ENCODE measurements around the gene PDE4D.

The PDE4D gene

GRCh38 chr5:59236986-59237385 is 656.5 kb downstream of the PDE4D start:
- DNase-seq: no peak

- no peak for DNase-seq
These were observed 657.1 kb downstream of the PDE4D start for GRCh38 chr5:59236448-59236847.

- DNase-seq: no peak
These were observed 659.3 kb downstream of the PDE4D start for GRCh38 chr5:59234236-59234635.

GRCh38 chr5:59231221-59231931 is 662.1 kb downstream of the PDE4D start:
- no peak for DNase-seq

- peak; percentile 61 for DNase-seq
These were observed 670.6 kb downstream of the PDE4D start for GRCh38 chr5:59222687-59223511.

GRCh38 chr5:59221769-59222168 is 671.8 kb downstream of the PDE4D start:
- DNase-seq: no peak

GRCh38 chr5:59218424-59219045 is 675.0 kb downstream of the PDE4D start:
- peak; percentile 6 for DNase-seq

GRCh38 chr5:59216841-59217240 is 676.7 kb downstream of the PDE4D start:
- no peak for DNase-seq

GRCh38 chr5:59212596-59212995 is 680.9 kb downstream of the PDE4D start:
- DNase-seq: no peak

- peak; percentile 67 for DNase-seq
These were observed 683.7 kb downstream of the PDE4D start for GRCh38 chr5:59209758-59210359.

GRCh38 chr5:59208474-59208873 is 685.1 kb downstream of the PDE4D start:
- no peak for DNase-seq

- no peak for DNase-seq
These were observed 686.1 kb downstream of the PDE4D start for GRCh38 chr5:59207401-59207800.

GRCh38 chr5:59206132-59206581 is 687.4 kb downstream of the PDE4D start:
- no peak for DNase-seq

- DNase-seq: no peak
These were observed 689.2 kb downstream of the PDE4D start for GRCh38 chr5:59204114-59204897.

GRCh38 chr5:59199868-59200267 is 693.7 kb downstream of the PDE4D start:
- DNase-seq: no peak

GRCh38 chr5:59198832-59199231 is 694.7 kb downstream of the PDE4D start:
- no peak for DNase-seq

GRCh38 chr5:59198365-59198764 is 695.2 kb downstream of the PDE4D start:
- DNase-seq: no peak

GRCh38 chr5:59197911-59198310 is 695.6 kb downstream of the PDE4D start:
- DNase-seq: no peak

- DNase-seq: no peak
These were observed 699.8 kb downstream of the PDE4D start for GRCh38 chr5:59193616-59194319.

GRCh38 chr5:59190746-59191145 is 702.8 kb downstream of the PDE4D start:
- no peak for DNase-seq

- DNase-seq: no peak
These were observed 703.9 kb downstream of the PDE4D start for GRCh38 chr5:59189472-59190244.

Measured in NCI-H2171 treated with DMSO at 0.1 percent for 48 hours (cell line).